ENCODE data around the gene PAK5. TPM values are rescaled to one million over a fixed set of nuclear protein-coding genes. Genes with fewer than 3 reads are reported as not detected.

The PAK5 gene
- total RNA-seq, 1 experiment from 2014 or later, result not detected

- intact Hi-C loops (cut with micrococcal nuclease; ENCODE audit: unreplicated experiment) (no loop called here), in situ Hi-C loops (cut with HindIII; ENCODE audit: low pct_unique_long_range_greater_than_20kb, low sequenced_read_pairs) (no loop called here)
- Histone ChIP-seq H3K36me3 (ENCODE audit: control insufficient read depth, insufficient read depth, low read length) (no peaks in the 10 kb centered on the region), H3K4me1 (ENCODE audit: control insufficient read depth, insufficient read depth, low read length) (no peaks in the 10 kb centered on the region), H3K27ac (ENCODE audit: low read length) (no peak overlapping the region), H3K27me3 (ENCODE audit: control insufficient read depth, insufficient read depth, low read length) (no peaks in the 10 kb centered on the region; the same call in 1 of the 2 replicates), H3K9me3 (ENCODE audit: control insufficient read depth, insufficient read depth, low read depth, low read length) (no peaks in the 10 kb centered on the region), H3K4me3 (ENCODE audit: low read depth in 2 of 2, low read length in 2 of 2) (no peak overlapping the region)
- TF ChIP-seq CTCF (IDR thresholded peaks at IDR 0.05) (no peak), SIN3A (IDR thresholded peaks at IDR 0.05; ENCODE audit: borderline replicate concordance, insufficient read depth, low read depth, low read length) (no peak), REST (IDR thresholded peaks at IDR 0.05; ENCODE audit: insufficient read depth in 1 of 2, low read depth in 2 of 2, low read length in 1 of 2) (no peak), TCF7L2 (IDR thresholded peaks at IDR 0.05; ENCODE audit: low read depth, low read length) (no peak), POLR2AphosphoS5 (IDR thresholded peaks at IDR 0.05; ENCODE audit: low read depth, low read length) (no peak)
- BruUV-seq (replicated peaks), result no TSS peak
- ATAC-seq, result no peak
- DNase-seq (ENCODE audit: low read depth, low spot score), result no peak
- ChIA-PET POLR2A (no interaction called here), CTCF (no interaction called here)
These were observed 339.6 kb downstream of the PAK5 start for GRCh38 chr20:9499126-9499899.

DNA sequence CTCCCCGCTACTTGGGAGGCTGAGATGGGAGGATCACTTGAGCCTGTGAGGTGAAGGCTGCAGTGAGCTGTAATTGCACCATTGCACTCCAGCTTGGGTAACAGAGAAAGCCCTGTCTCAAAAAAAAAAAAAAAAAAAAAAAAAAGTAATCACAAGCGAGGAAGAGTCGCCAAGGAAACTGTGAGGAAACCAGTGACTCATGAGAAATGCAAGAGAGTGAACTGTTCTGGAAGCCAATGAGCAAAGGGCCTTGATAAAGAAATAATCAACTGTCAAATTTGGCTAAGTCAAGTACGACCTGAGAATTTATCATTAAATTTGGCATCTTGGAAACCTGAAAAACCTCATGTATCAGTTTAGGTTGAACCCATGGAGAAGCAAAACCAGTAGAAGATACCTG lies 340.6 kb downstream of the PAK5 start:
- no peak for DNase-seq (ENCODE audit: low read depth, low spot score)
- BruUV-seq (replicated peaks), result no TSS peak
- no peaks in the 10 kb centered on the region for H3K27me3 ChIP-seq (ENCODE audit: control insufficient read depth, insufficient read depth, low read length)
- no peak overlapping the region for H3K27ac ChIP-seq (ENCODE audit: low read length)
- intact Hi-C loops (cut with micrococcal nuclease; ENCODE audit: unreplicated experiment) (no loop called here), in situ Hi-C loops (cut with HindIII; ENCODE audit: low pct_unique_long_range_greater_than_20kb, low sequenced_read_pairs) (no loop called here)
- no peak overlapping the region for H3K4me3 ChIP-seq (ENCODE audit: low read depth in 2 of 2, low read length in 2 of 2)
- no peaks in the 10 kb centered on the region for H3K36me3 ChIP-seq (ENCODE audit: control insufficient read depth, insufficient read depth, low read length)
- no peaks in the 10 kb centered on the region for H3K4me1 ChIP-seq (ENCODE audit: control insufficient read depth, insufficient read depth, low read length)
- no peak for ATAC-seq
- no peaks in the 10 kb centered on the region for H3K9me3 ChIP-seq (ENCODE audit: control insufficient read depth, insufficient read depth, low read depth, low read length)
- ChIA-PET POLR2A (no interaction called here), CTCF (no interaction called here)
- TF ChIP-seq REST (IDR thresholded peaks at IDR 0.05; ENCODE audit: insufficient read depth in 1 of 2, low read depth in 2 of 2, low read length in 1 of 2) (no peak), SIN3A (IDR thresholded peaks at IDR 0.05; ENCODE audit: borderline replicate concordance, insufficient read depth, low read depth, low read length) (no peak), POLR2AphosphoS5 (IDR thresholded peaks at IDR 0.05; ENCODE audit: low read depth, low read length) (no peak), CTCF (IDR thresholded peaks at IDR 0.05) (no peak), TCF7L2 (IDR thresholded peaks at IDR 0.05; ENCODE audit: low read depth, low read length) (no peak)

All from Panc1 (cell line).